H9 (cell line): ENCODE measurements around the gene GLB1L. TPM values are rescaled to one million over a fixed set of nuclear protein-coding genes. Genes with fewer than 3 reads are reported as not detected.

Source experiments
- DNase-seq: peaks from one replicate; pipeline ENCODE4 v3.0.0-alpha.2; 2017
- H2AFZ ChIP-seq: one replicate; pipeline ENCODE4 v1.6.1; 2013; ENCODE audit warnings: mild to moderate bottlenecking, low read length, control low read depth, moderate library complexity
- H2AK5ac ChIP-seq: 2 replicates; pipeline ENCODE4 v1.6.1; 2013; ENCODE audit warnings: low read length, control low read depth, mixed read lengths; ENCODE audit not compliant: insufficient read length
- H2BK120ac ChIP-seq: one replicate; pipeline ENCODE4 v1.6.1; 2013; ENCODE audit warnings: low read depth, mild to moderate bottlenecking, low read length, control low read depth, inconsistent platforms; ENCODE audit not compliant: poor library complexity, severe bottlenecking
- H2BK12ac ChIP-seq: 2 replicates; pipeline ENCODE4 v1.6.1; 2013; ENCODE audit warnings: low read length, control low read depth, mixed read lengths, low read depth; ENCODE audit not compliant: insufficient read length
- H2BK15ac ChIP-seq: 2 replicates; pipeline ENCODE4 v1.6.1; 2013; ENCODE audit warnings: low read depth, low read length, control low read depth
- H2BK20ac ChIP-seq: one replicate; pipeline ENCODE4 v1.6.1; 2013; ENCODE audit warnings: low read depth, mild to moderate bottlenecking, low read length, control low read depth, inconsistent platforms; ENCODE audit not compliant: poor library complexity, severe bottlenecking
- H2BK5ac ChIP-seq: 2 replicates; pipeline ENCODE4 v1.6.1; 2013; ENCODE audit warnings: low read length, control low read depth, mixed read lengths; ENCODE audit not compliant: insufficient read length
- H3K14ac ChIP-seq: 2 replicates; pipeline ENCODE4 v1.6.1; 2013; ENCODE audit warnings: low read length, control low read depth; ENCODE audit not compliant: insufficient read depth
- H3K18ac ChIP-seq: 2 replicates; pipeline ENCODE4 v1.6.1; 2013; ENCODE audit warnings: low read depth, mild to moderate bottlenecking, mixed read lengths, low read length, control low read depth; ENCODE audit not compliant: insufficient read length
- H3K23ac ChIP-seq: 2 replicates; pipeline ENCODE4 v1.6.1; 2013; ENCODE audit warnings: low read length, control low read depth, mixed read lengths, low read depth; ENCODE audit not compliant: insufficient read length
- H3K23me2 ChIP-seq: 2 replicates; pipeline ENCODE4 v1.6.1; 2013; ENCODE audit warnings: low read depth, mild to moderate bottlenecking, mixed read lengths, low read length, control low read depth; ENCODE audit not compliant: insufficient read length, poor library complexity, severe bottlenecking
- H3K27ac ChIP-seq: 2 replicates; pipeline ENCODE4 v1.5.1; 2013; ENCODE audit warnings: low read length, control low read depth, mixed read lengths, low read depth; ENCODE audit not compliant: insufficient read length
- H3K27me3 ChIP-seq: 2 replicates; pipeline ENCODE4 v1.6.1; 2013; ENCODE audit warnings: low read length, control low read depth, inconsistent platforms; ENCODE audit not compliant: insufficient read depth
- H3K4ac ChIP-seq: 2 replicates; pipeline ENCODE4 v1.6.1; 2013; ENCODE audit warnings: low read depth, mild to moderate bottlenecking, control low read depth, inconsistent platforms, low read length, moderate library complexity
- H3K4me1 ChIP-seq: 2 replicates; pipeline ENCODE4 v1.6.1; 2013; ENCODE audit warnings: low read length, control low read depth, inconsistent platforms; ENCODE audit not compliant: insufficient read depth
- H3K4me2 ChIP-seq: 2 replicates; pipeline ENCODE4 v1.6.1; 2013; ENCODE audit warnings: low read length, control low read depth, mixed read lengths; ENCODE audit not compliant: insufficient read length, insufficient read depth
- H3K56ac ChIP-seq: 2 replicates; pipeline ENCODE4 v1.6.1; 2013; ENCODE audit warnings: low read depth, mild to moderate bottlenecking, mixed read lengths, low read length, control low read depth; ENCODE audit not compliant: insufficient read length
- H3K79me1 ChIP-seq: 2 replicates; pipeline ENCODE4 v1.6.1; 2013; ENCODE audit warnings: low read depth, mild to moderate bottlenecking, moderate library complexity, low read length, control low read depth, inconsistent platforms; ENCODE audit not compliant: insufficient read depth, poor library complexity, severe bottlenecking
- H3K79me2 ChIP-seq: 2 replicates; pipeline ENCODE4 v1.6.1; 2013; ENCODE audit warnings: low read length, control low read depth, inconsistent platforms; ENCODE audit not compliant: insufficient read depth
- H3K9ac ChIP-seq: 2 replicates; pipeline ENCODE4 v1.6.1; 2013; ENCODE audit warnings: low read length, control low read depth, mixed read lengths; ENCODE audit not compliant: insufficient read length; ENCODE audit errors: extremely low read depth
- H3K9me3 ChIP-seq: one replicate; pipeline ENCODE4 v1.6.1; 2013; ENCODE audit warnings: low read depth, low read length, inconsistent platforms; ENCODE audit not compliant: control insufficient read depth
- H3T11ph ChIP-seq: one replicate; pipeline ENCODE4 v1.6.1; 2013; ENCODE audit warnings: mild to moderate bottlenecking, low read length, control low read depth, inconsistent platforms
- H4K20me1 ChIP-seq: one replicate; pipeline ENCODE4 v1.6.1; 2013; ENCODE audit not compliant: control insufficient read depth, insufficient read length, insufficient read depth
- H4K5ac ChIP-seq: 2 replicates; pipeline ENCODE4 v1.6.1; 2013; ENCODE audit warnings: low read depth, mild to moderate bottlenecking, mixed read lengths, low read length, control low read depth; ENCODE audit not compliant: insufficient read length
- H4K8ac ChIP-seq: replicated peaks from 2 replicates; pipeline ENCODE4 v1.6.1; 2013; ENCODE audit warnings: low read length, control low read depth, mixed read lengths, low read depth; ENCODE audit not compliant: insufficient read length
- H4K91ac ChIP-seq: 2 replicates; pipeline ENCODE4 v1.6.1; 2013; ENCODE audit warnings: low read depth, mild to moderate bottlenecking, moderate library complexity, mixed read lengths, low read length, control low read depth; ENCODE audit not compliant: insufficient read length
- H3K27ac Mint-ChIP-seq, 3 experiments: 2 replicates in 2 of 3; 3 replicates in 1 of 3; pipeline ENCODE4 v1.8.0; 2020 to 2021; ENCODE audit warnings: mixed read lengths in 3 of 3, mild to moderate bottlenecking in 1 of 3, moderate library complexity in 1 of 3
- H3K27me3 Mint-ChIP-seq: 2 replicates; pipeline ENCODE4 v1.8.0; 2021; ENCODE audit warnings: low read depth, mild to moderate bottlenecking, moderate library complexity, mixed read lengths
- H3K36me3 Mint-ChIP-seq, 3 experiments: 2 replicates in 2 of 3; 3 replicates in 1 of 3; pipeline ENCODE4 v1.8.0; 2020 to 2021; ENCODE audit warnings: low read depth in 3 of 3, mixed read lengths in 3 of 3; ENCODE audit not compliant: insufficient read depth in 1 of 3
- H3K4me1 Mint-ChIP-seq, 2 experiments: 2 replicates each; pipeline ENCODE4 v1.8.0; 2020; ENCODE audit warnings: mixed read lengths in 2 of 2
- H3K4me3 Mint-ChIP-seq, 2 experiments: 2 replicates in 1 of 2; 3 replicates in 1 of 2; pipeline ENCODE4 v1.8.0; 2020 to 2021; ENCODE audit warnings: mild to moderate bottlenecking in 2 of 2, mixed read lengths in 2 of 2, moderate library complexity in 1 of 2
- H3K9me3 Mint-ChIP-seq, 2 experiments: 2 replicates in 1 of 2; 3 replicates in 1 of 2; pipeline ENCODE4 v1.8.0; 2020; ENCODE audit warnings: mild to moderate bottlenecking in 2 of 2, mixed read lengths in 2 of 2, moderate library complexity in 1 of 2
- WGBS: extraction: QIAGEN DNeasy Blood & Tissue Kit; methylation state at CpG from one replicate; pipeline ENCODE4 v1.1.7; 2013; ENCODE audit warnings: missing lambda C conversion rate, low lambda C conversion rate, mixed read lengths; ENCODE audit not compliant: insufficient read length; ENCODE audit errors: extremely low coverage; 5-methylcytosine and 5-hydroxymethylcytosine counted together
- total RNA-seq: library from RNA; stranded (reverse); gene quantifications from 2 replicates; pipeline ENCODE4 v1.2.1, GENCODE V29; 2021
- TF ChIP-seq, protein P1 (sequence below): fragments of 200-600 bp; sonication (generic); conservative IDR thresholded peaks from 3 replicates; pipeline ENCODE4 v1.8.0; 2021; ENCODE audit warnings: antibody characterized with exemption, mild to moderate bottlenecking

Gene GLB1L
- total RNA-seq, 1 experiment from 2014 or later = 6.5 TPM

DNA sequence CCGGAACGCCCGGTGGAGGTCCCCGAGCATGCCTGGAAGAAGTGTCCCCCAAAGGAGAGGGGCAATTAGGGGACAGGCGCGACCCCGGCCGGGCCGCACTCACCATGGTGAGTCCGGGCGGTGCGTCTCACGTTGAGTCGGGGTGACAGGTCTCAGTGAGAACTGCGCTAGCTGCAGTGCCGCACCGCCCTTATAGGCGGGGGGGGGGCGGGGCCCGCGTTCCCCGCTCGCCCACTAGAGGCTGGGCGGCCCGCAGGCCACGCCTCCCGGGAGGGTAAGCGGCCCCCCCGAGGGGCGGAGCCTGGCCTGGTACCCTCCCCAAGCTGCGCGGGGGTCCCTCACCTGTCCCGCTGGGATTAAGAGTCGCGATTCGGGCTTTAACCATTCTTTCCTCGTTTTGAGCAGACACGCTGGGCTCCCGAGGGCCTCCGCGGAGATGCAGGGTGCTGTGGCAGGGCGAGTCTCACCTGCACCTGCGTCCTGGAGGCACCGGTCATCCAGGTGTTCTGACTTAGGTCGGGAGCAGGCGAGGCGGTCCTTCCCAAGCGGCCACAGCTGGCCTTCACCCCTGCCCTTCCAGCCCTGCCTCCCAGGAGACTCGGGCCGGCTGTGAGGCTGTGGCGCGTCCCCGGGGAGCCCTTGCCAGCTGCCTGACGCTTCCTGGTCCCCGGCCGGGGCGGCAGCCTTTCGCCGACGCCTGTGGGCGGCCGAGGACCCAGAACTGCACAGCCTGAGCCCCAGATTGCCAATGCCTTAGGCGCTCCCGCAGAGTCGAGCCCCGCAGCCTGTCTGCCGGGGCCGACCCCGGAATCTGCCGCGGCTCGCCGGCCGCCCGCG, 8.7 kb upstream of the GLB1L start, which contains the start of gene TUBA4A:
TUBA4A (minus strand) TSS at position 166 of the 837 bp plus-strand sequence; CDS start at position 106, 60 bp downstream.
- Histone ChIP-seq H3K27ac (no peak within 1 kb of the TSS), H2BK15ac (no peak within 1 kb of the TSS), H2AFZ (no peak within 1 kb of the TSS), H3K9ac (no peak within 1 kb of the TSS), H4K20me1 (no peaks in the 10 kb centered on the region), H2AK5ac (no peak within 1 kb of the TSS), H3T11ph (no peak within 1 kb of the TSS), H3K27me3 (peaks cover 21% of the 10 kb centered on the region), H2BK5ac (no peak within 1 kb of the TSS), H4K8ac (no peak within 1 kb of the TSS), H3K4me1 (peaks cover 3% of the 10 kb centered on the region; the same call in 1 of the 2 replicates), H2BK120ac (no peak within 1 kb of the TSS), H3K79me2 (no peaks in the 10 kb centered on the region), H3K23ac (no peak within 1 kb of the TSS), H3K4ac (no peak within 1 kb of the TSS), H3K79me1 (no peaks in the 10 kb centered on the region), H2BK12ac (no peak within 1 kb of the TSS), H3K9me3 (no peaks in the 10 kb centered on the region), H3K56ac (no peak within 1 kb of the TSS), H3K23me2 (peaks cover 22% of the 10 kb centered on the region), H3K4me2 (peak within 1 kb of the TSS; percentile 72), H4K91ac (no peak within 1 kb of the TSS), H3K18ac (peak within 1 kb of the TSS; percentile 39), H4K5ac (no peak within 1 kb of the TSS), H3K14ac (0 out of 2 replicates have a peak within 1 kb of the TSS, but pooled peaks have one; percentile 42), H2BK20ac (no peak within 1 kb of the TSS)
- peaks cover 9 to 18% (median 11%) of the 10 kb centered on the region in 3 experiments; a peak in 5 of 7 replicates for H3K36me3 Mint-ChIP-seq
- H3K27ac Mint-ChIP-seq = no peak within 1 kb of the TSS
- WGBS = no CpG with 5 or more reads among the region's 76 CpGs
- peak within 1 kb of the TSS; percentile 69 to 88 for H3K4me3 Mint-ChIP-seq
- H3K4me1 Mint-ChIP-seq = peaks cover 26 to 32% of the 10 kb centered on the region in 2 experiments
- peaks cover 0 to 2% of the 10 kb centered on the region in 2 experiments; a peak in 3 of 5 replicates for H3K9me3 Mint-ChIP-seq
- TF ChIP-seq, protein P1, sequence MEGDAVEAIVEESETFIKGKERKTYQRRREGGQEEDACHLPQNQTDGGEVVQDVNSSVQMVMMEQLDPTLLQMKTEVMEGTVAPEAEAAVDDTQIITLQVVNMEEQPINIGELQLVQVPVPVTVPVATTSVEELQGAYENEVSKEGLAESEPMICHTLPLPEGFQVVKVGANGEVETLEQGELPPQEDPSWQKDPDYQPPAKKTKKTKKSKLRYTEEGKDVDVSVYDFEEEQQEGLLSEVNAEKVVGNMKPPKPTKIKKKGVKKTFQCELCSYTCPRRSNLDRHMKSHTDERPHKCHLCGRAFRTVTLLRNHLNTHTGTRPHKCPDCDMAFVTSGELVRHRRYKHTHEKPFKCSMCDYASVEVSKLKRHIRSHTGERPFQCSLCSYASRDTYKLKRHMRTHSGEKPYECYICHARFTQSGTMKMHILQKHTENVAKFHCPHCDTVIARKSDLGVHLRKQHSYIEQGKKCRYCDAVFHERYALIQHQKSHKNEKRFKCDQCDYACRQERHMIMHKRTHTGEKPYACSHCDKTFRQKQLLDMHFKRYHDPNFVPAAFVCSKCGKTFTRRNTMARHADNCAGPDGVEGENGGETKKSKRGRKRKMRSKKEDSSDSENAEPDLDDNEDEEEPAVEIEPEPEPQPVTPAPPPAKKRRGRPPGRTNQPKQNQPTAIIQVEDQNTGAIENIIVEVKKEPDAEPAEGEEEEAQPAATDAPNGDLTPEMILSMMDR = 0 out of 3 replicates have a peak, but pooled peaks have one; percentile 12
- peaks cover 77% of the 10 kb centered on the region for H3K27me3 Mint-ChIP-seq
- DNase-seq = peak; percentile 91
